ENCODE measurements around the gene ZNF423. TPM values are rescaled to one million over a fixed set of nuclear protein-coding genes. Genes with fewer than 3 reads are reported as not detected.

The ZNF423 gene
- total RNA-seq, 1 experiment from 2014 or later = 0.49 TPM

- TF ChIP-seq TCF7L2 (IDR thresholded peaks at IDR 0.05; ENCODE audit: low read depth, low read length) (no peak), REST (IDR thresholded peaks at IDR 0.05; ENCODE audit: insufficient read depth in 1 of 2, low read depth in 2 of 2, low read length in 1 of 2) (no peak), POLR2AphosphoS5 (IDR thresholded peaks at IDR 0.05; ENCODE audit: low read depth, low read length) (no peak), SIN3A (IDR thresholded peaks at IDR 0.05; ENCODE audit: borderline replicate concordance, insufficient read depth, low read depth, low read length) (no peak), CTCF (IDR thresholded peaks at IDR 0.05) (no peak)
- no TSS peak for BruUV-seq (replicated peaks)
- no peaks in the 10 kb centered on the region for H3K9me3 ChIP-seq (ENCODE audit: control insufficient read depth, insufficient read depth, low read depth, low read length)
Observed at GRCh38 chr16:49494474-49494873, 361.4 kb downstream of the ZNF423 start.

DNA sequence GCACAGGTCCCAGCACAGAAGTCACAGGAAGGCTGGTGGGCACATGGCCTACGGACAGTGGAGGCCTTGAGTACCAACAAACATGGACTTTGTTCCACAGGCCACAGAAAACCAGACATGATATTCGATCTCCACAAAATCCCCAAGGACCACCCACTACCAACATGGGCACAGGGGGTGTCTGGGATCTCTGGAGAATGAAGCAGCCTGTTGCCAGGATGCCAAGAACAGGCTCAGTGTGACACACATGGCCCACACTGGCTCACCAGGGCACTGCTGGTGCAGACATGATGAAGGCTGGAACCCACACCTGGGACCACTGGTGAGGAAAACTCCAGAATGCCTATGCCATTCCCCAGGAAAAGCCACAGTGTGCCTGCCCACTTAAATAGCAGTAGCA, 362.1 kb downstream of the ZNF423 start:
- ATAC-seq (no peak), DNase-seq (ENCODE audit: low read depth, low spot score) (no peak)
- TF ChIP-seq SIN3A (IDR thresholded peaks at IDR 0.05; ENCODE audit: borderline replicate concordance, insufficient read depth, low read depth, low read length) (no peak), TCF7L2 (IDR thresholded peaks at IDR 0.05; ENCODE audit: low read depth, low read length) (no peak), REST (IDR thresholded peaks at IDR 0.05; ENCODE audit: insufficient read depth in 1 of 2, low read depth in 2 of 2, low read length in 1 of 2) (no peak), POLR2AphosphoS5 (IDR thresholded peaks at IDR 0.05; ENCODE audit: low read depth, low read length) (no peak), CTCF (IDR thresholded peaks at IDR 0.05) (no peak)
- intact Hi-C loops (cut with micrococcal nuclease; ENCODE audit: unreplicated experiment) (loop anchor here (5.0 kb wide), 1 partner anchor 98 kb away; no protein-coding TSS in a partner anchor), in situ Hi-C loops (cut with HindIII; ENCODE audit: low pct_unique_long_range_greater_than_20kb, low sequenced_read_pairs) (no loop called here)
- Histone ChIP-seq H3K27ac (ENCODE audit: low read length) (no peak overlapping the region), H3K4me3 (ENCODE audit: low read depth in 2 of 2, low read length in 2 of 2) (no peak overlapping the region), H3K27me3 (ENCODE audit: control insufficient read depth, insufficient read depth, low read length) (no peaks in the 10 kb centered on the region; the same call in 1 of the 2 replicates), H3K9me3 (ENCODE audit: control insufficient read depth, insufficient read depth, low read depth, low read length) (no peaks in the 10 kb centered on the region), H3K36me3 (ENCODE audit: control insufficient read depth, insufficient read depth, low read length) (no peaks in the 10 kb centered on the region), H3K4me1 (ENCODE audit: control insufficient read depth, insufficient read depth, low read length) (no peaks in the 10 kb centered on the region)
- CTCF ChIA-PET = interaction anchor here (1.0 kb wide), 1 partner anchor 138 kb away, joined by 3 read pairs; no protein-coding TSS in a partner anchor
- POLR2A ChIA-PET = no interaction called here
- BruUV-seq (replicated peaks) = no TSS peak

More at GRCh38 chr16:49494474-49494873, 361.4 kb downstream of the ZNF423 start:
- no peaks in the 10 kb centered on the region for H3K36me3 ChIP-seq (ENCODE audit: control insufficient read depth, insufficient read depth, low read length)
- in situ Hi-C loops (cut with HindIII; ENCODE audit: low pct_unique_long_range_greater_than_20kb, low sequenced_read_pairs) = no loop called here
- intact Hi-C loops (cut with micrococcal nuclease; ENCODE audit: unreplicated experiment) = loop anchor here (5.0 kb wide), 1 partner anchor 98 kb away; no protein-coding TSS in a partner anchor
- CTCF ChIA-PET = no interaction called here
- POLR2A ChIA-PET = no interaction called here
- no peaks in the 10 kb centered on the region; the same call in 1 of the 2 replicates for H3K27me3 ChIP-seq (ENCODE audit: control insufficient read depth, insufficient read depth, low read length)
- H3K4me1 ChIP-seq (ENCODE audit: control insufficient read depth, insufficient read depth, low read length) = no peaks in the 10 kb centered on the region
- no peak overlapping the region for H3K4me3 ChIP-seq (ENCODE audit: low read depth in 2 of 2, low read length in 2 of 2)
- H3K27ac ChIP-seq (ENCODE audit: low read length) = no peak overlapping the region
- DNase-seq (ENCODE audit: low read depth, low spot score) (no peak), ATAC-seq (no peak)
